Neural cell (in vitro differentiated cells): ENCODE data around the gene ATP9B.

Experiments
- CTCF ChIP-seq: fragments of 450-650 bp; IDR thresholded peaks from 2 replicates; pipeline ENCODE4 v1.5.1; 2014; ENCODE audit warnings: antibody characterized with exemption, mild to moderate bottlenecking, moderate library complexity; ENCODE audit not compliant: poor library complexity, severe bottlenecking
- EP300 ChIP-seq: fragments of 450-650 bp; conservative IDR thresholded peaks from 2 replicates; pipeline ENCODE4 v1.6.1; 2014; ENCODE audit warnings: antibody characterized with exemption, mild to moderate bottlenecking, moderate library complexity; ENCODE audit not compliant: poor library complexity, severe bottlenecking
- EZH2 ChIP-seq: fragments of 200-600, 300-800 bp; shearing (Covaris generic), sonication (generic); IDR thresholded peaks from 2 replicates; pipeline ENCODE4 v1.6.1; 2014; ENCODE audit warnings: antibody characterized with exemption, low read length, borderline replicate concordance, mild to moderate bottlenecking; ENCODE audit not compliant: insufficient read depth, poor library complexity, severe bottlenecking
- POLR2AphosphoS5 ChIP-seq: IDR thresholded peaks from 2 replicates; pipeline ENCODE4 v1.6.1; 2012
- RAD21 ChIP-seq: fragments of 450-650 bp; conservative IDR thresholded peaks from 2 replicates; pipeline ENCODE4 v1.6.1; 2014; ENCODE audit warnings: antibody characterized with exemption, mild to moderate bottlenecking, moderate library complexity
- REST ChIP-seq: IDR thresholded peaks from 2 replicates; pipeline ENCODE4 v1.6.1; 2012; ENCODE audit warnings: borderline replicate concordance
- TAF1 ChIP-seq: IDR thresholded peaks from 2 replicates; pipeline ENCODE4 v1.6.1; 2012; ENCODE audit warnings: low read depth

DNA sequence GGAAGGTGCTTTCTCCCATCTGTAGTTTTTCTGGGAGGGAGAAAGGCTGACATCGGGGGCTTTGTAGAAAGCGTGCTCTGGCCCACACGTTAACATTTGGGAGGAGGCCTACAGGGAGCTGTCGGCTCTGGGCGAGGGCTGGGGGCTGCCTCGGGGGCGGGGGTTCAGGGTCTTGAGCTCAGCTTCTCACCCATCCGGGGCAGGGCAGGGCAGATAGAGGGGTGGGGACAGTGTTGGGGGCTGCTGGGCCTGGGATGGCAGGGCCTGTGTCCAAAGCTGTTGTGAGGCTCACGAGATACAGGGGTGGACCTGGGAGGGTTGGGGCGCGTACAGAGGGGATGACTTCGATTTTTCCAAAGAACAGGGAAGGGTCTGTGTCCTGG is 353.6 kb downstream of the ATP9B start:
- no peak for TF ChIP-seq TAF1
- TF ChIP-seq EZH2: no peak
- TF ChIP-seq CTCF: no peak
- TF ChIP-seq REST: no peak
- no peak for TF ChIP-seq POLR2AphosphoS5
- TF ChIP-seq EP300: no peak
- no peak for TF ChIP-seq RAD21
